Heart right ventricle (tissue), 16 donors: ENCODE data around the gene NPFFR1. TPM values are rescaled to one million over a fixed set of nuclear protein-coding genes. Genes with fewer than 3 reads are reported as not detected.

Experiments
- ATAC-seq, 8 donors: fragments of 200-7000 bp; cut with Tn5 transposase; one replicate each; pipeline ENCODE4 v1.9.1; 2020; ENCODE audit warnings: mild to moderate bottlenecking in 8 of 8, moderate library complexity in 8 of 8, moderate number of reproducible peaks in 1 of 8
- DNase-seq, 2 donors: peaks; one replicate each; pipeline ENCODE4 v3.0.0-alpha.2; 2020
- H3K27ac ChIP-seq, 10 donors: fragments of 200-600 bp; sonication (generic) in 2 of 10; one replicate each; pipeline versions ENCODE4 v1.5.0 to v1.8.0; 2020 to 2022; ENCODE audit warnings: mild to moderate bottlenecking in 3 of 10
- H3K27me3 ChIP-seq, 7 donors: fragments of 200-600 bp; one replicate each; pipeline ENCODE4 v1.8.0; 2021 to 2022; ENCODE audit warnings: mild to moderate bottlenecking in 2 of 7
- H3K36me3 ChIP-seq, 9 donors: fragments of 200-600 bp; sonication (generic) in 1 of 9; one replicate each; pipeline versions ENCODE4 v1.5.0 to v1.8.0; 2020 to 2022; ENCODE audit warnings: mild to moderate bottlenecking in 2 of 9
- H3K4me1 ChIP-seq, 9 donors: fragments of 200-600 bp; sonication (generic) in 1 of 9; one replicate each; pipeline versions ENCODE4 v1.5.0 to v1.8.0; 2020 to 2022; ENCODE audit warnings: mild to moderate bottlenecking in 4 of 9
- H3K4me3 ChIP-seq, 10 donors: fragments of 200-600 bp; sonication (generic) in 2 of 10; one replicate each; pipeline versions ENCODE4 v1.5.0 to v1.8.0; 2020 to 2022; ENCODE audit warnings: mild to moderate bottlenecking in 7 of 10, moderate library complexity in 2 of 10
- H3K9me3 ChIP-seq, 11 donors: fragments of 200-600 bp in 10 of 11; sonication (generic) in 2 of 11; one replicate each; pipeline versions ENCODE4 v1.5.0 to v1.8.0; 2013 to 2022; ENCODE audit warnings: mild to moderate bottlenecking in 2 of 11, control low read depth in 1 of 11, moderate library complexity in 1 of 11
- WGBS, 2 donors: extraction: QIAGEN DNeasy Blood & Tissue Kit; methylation state at CpG; one replicate each; pipeline ENCODE4 v1.1.7; 2013; ENCODE audit warnings: inconsistent platforms in 1 of 2; 5-methylcytosine and 5-hydroxymethylcytosine counted together
- intact Hi-C, 10 donors: fragments of 100-400 bp; cut with DNase I; formaldehyde crosslinking; loops; one replicate each; pipeline versions ENCODE4 v1.11.1 to v1.14.2; 2022
- polyA plus RNA-seq, 2 donors: library from polyadenylated mRNA; stranded (reverse); fragments of 200-250 nt; gene quantifications; one replicate each; pipeline ENCODE4 v1.2.3, GENCODE V29; 2013
- total RNA-seq, 10 donors: library from RNA; stranded (reverse); fragmentation: NEBNext Ultra II Directional in 3 of 10; extraction: Animal tissue kit (Norgen Biotek cat#: 25700) in 3 of 10; gene quantifications; one replicate each; pipeline versions ENCODE4 v1.2.1 to v1.2.4, GENCODE V29; 2021 to 2023
- TF ChIP-seq, protein P1 (sequence below), 9 donors: fragments of 200-600 bp; sonication (generic) in 2 of 9; IDR thresholded peaks; one replicate each; pipeline versions ENCODE4 v1.5.0 to v1.8.0; 2021 to 2022; ENCODE audit warnings: antibody characterized with exemption in 9 of 9, mild to moderate bottlenecking in 5 of 9, moderate library complexity in 1 of 9
- donor health status: Arrhythmogenic right ventricular cardiomyopathy.
- donor health status: ischemic (EF 13 %, LVEDD 7.1; RV severe dilation, severe dysfunction).
- donor health status: healthy with polysubstance abuse.
- donor health status: DM: no; HTN: yes; CAD: no.
- donor health status: DM: no; HTN: no; CAD: no.
- donor health status: ischemic (EF 25% LVEDD 6.9; RV normal size, moderate dysfunction).
- donor health status: ischemic (EF 25% LVEDD 5.7; RV mildly dilated, moderate dysfunction).
- donor health status: healthy.
- donor health status: DM: yes; HTN: yes; CAD: no.
- donor health status: Ischemic cardiomyopathy.
- donor health status: ischemic (EF 35%, LVEDD 5.7; RV mildly dilated, moderate dysfunction).
- donor health status: nonischemic (EF 11% LVEDD 7.7; RV severe dilation, severe dysfunction).
- donor health status: DM: yes; HTN: yes; CAD: no.
- donor health status: PGD.
- donor health status: ischemic (EF 29% LVEDD 5.4; RV normal size, mild dysfunction).
- donor health status: nonischemic (EF 23%, LVEDD 6.1; RV moderate dilation, normal function).

Gene NPFFR1
- total and polyA plus RNA-seq, 12 donors = 0.07 TPM; not detected in 11

DNA sequence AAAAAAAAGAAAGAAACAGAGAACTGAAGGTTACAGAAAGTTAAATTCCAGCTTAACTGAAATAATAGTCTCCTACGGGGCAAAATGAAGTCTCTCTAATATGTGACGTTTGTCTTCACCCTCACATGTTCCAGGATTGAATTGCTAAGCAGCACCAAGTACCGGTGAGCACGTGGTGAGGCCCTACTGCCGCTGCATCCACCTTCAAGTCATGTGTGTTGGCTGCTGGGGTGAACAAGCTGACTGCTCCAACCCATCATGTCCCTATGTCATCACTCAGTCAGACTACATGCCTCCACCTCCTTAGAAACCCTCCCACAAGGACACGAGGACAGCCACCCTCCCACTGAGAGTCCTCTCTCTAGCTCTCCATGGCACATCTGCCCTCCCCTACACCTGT lies 35.4 kb upstream of the NPFFR1 start:
- no peak overlapping the region for H3K4me3 ChIP-seq
- no peaks in the 10 kb centered on the region for H3K36me3 ChIP-seq
- 51 to 67% methylated on average over 6 of the region's 6 CpGs for WGBS, 2 donors
- H3K9me3 ChIP-seq = no peaks in the 10 kb centered on the region
- ATAC-seq = peak in 2 of 8 donors; percentile 12 to 45
- peaks cover 0 to 30% (median 0%) of the 10 kb centered on the region in 7 donors for H3K27me3 ChIP-seq
- peaks cover 0 to 39% (median 11%) of the 10 kb centered on the region in 9 donors for H3K4me1 ChIP-seq
- intact Hi-C loops = no loop called here
- no peak overlapping the region for H3K27ac ChIP-seq
- DNase-seq = no peak
- TF ChIP-seq, protein P1, sequence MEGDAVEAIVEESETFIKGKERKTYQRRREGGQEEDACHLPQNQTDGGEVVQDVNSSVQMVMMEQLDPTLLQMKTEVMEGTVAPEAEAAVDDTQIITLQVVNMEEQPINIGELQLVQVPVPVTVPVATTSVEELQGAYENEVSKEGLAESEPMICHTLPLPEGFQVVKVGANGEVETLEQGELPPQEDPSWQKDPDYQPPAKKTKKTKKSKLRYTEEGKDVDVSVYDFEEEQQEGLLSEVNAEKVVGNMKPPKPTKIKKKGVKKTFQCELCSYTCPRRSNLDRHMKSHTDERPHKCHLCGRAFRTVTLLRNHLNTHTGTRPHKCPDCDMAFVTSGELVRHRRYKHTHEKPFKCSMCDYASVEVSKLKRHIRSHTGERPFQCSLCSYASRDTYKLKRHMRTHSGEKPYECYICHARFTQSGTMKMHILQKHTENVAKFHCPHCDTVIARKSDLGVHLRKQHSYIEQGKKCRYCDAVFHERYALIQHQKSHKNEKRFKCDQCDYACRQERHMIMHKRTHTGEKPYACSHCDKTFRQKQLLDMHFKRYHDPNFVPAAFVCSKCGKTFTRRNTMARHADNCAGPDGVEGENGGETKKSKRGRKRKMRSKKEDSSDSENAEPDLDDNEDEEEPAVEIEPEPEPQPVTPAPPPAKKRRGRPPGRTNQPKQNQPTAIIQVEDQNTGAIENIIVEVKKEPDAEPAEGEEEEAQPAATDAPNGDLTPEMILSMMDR (IDR thresholded peaks at IDR 0.05) = no peak

DNA sequence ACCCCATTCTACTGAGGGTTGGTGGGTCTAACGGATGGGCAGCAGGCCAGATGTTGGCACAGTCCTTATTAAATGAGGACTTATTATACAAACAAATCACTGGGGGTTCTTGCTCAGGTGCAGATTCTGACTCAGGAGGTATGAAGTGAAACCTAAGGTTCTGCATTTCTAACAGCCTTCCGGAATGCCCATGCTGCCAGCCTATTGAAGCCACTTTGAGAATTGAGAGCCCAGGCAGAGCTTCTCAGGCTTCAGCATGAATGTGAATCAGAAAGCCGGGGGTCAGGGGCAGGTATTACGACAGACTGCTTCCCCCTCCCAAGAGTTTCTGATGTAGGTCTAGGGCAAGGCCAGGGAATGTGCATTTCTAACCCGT lies 34.1 kb upstream of the NPFFR1 start:
- no peaks in the 10 kb centered on the region for H3K9me3 ChIP-seq
- no peak for DNase-seq
- ATAC-seq = no peak
- no peak overlapping the region for H3K27ac ChIP-seq
- TF ChIP-seq, protein P1 (IDR thresholded peaks at IDR 0.05) = no peak
- H3K4me3 ChIP-seq = no peak overlapping the region
- WGBS, 2 donors = 96 to 99% methylated on average over 5 of the region's 5 CpGs
- H3K4me1 ChIP-seq = peaks cover 0 to 33% (median 6%) of the 10 kb centered on the region in 9 donors
- no peaks in the 10 kb centered on the region for H3K36me3 ChIP-seq
- H3K27me3 ChIP-seq = peaks cover 0 to 19% (median 0%) of the 10 kb centered on the region in 7 donors
- intact Hi-C loops = no loop called here

DNA sequence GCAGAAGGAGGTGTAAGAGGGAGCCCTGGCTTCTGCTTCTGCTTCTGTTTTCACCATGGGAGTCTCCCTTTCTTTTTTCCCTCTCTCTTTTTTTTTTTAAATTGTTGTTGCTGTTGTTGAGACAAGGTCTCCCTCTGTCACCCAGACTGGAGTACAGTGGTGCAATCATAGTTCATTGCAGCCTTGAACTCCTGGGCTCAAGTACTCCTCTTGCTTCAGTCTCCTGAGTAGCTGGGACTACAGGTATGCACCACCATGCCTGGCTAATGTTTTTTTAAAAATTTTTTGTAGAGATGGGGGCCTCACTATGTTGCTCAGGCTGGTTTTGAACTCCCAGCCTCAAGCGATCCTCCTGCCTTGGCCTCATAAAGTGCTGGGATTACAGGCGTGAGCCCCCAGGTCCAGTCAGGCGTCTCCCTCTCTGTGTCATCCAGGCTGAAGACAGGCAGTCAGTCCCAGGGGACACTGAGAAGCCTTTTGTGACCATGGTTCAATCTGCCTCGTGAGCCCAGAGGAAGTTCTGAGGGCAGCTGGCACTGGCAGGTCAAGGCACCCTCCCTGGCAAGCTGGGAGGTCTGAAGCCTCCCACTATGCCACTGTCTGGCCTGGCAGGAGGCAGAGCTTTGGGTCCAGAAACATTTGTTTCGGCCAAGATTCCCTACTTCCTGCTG lies 33.6 kb upstream of the NPFFR1 start:
- intact Hi-C loops = no loop called here
- Histone ChIP-seq H3K36me3 (no peaks in the 10 kb centered on the region), H3K27me3 (peaks cover 0 to 14% (median 0%) of the 10 kb centered on the region in 7 donors), H3K9me3 (no peaks in the 10 kb centered on the region), H3K4me3 (no peak overlapping the region), H3K4me1 (peaks cover 0 to 33% (median 6%) of the 10 kb centered on the region in 9 donors), H3K27ac (no peak overlapping the region)
- ATAC-seq (no peak), DNase-seq (no peak)
- 91 to 94% methylated on average over 5 of the region's 5 CpGs for whole genome bisulfite sequencing, 2 donors
- TF ChIP-seq, protein P1 (IDR thresholded peaks at IDR 0.05) = no peak

DNA sequence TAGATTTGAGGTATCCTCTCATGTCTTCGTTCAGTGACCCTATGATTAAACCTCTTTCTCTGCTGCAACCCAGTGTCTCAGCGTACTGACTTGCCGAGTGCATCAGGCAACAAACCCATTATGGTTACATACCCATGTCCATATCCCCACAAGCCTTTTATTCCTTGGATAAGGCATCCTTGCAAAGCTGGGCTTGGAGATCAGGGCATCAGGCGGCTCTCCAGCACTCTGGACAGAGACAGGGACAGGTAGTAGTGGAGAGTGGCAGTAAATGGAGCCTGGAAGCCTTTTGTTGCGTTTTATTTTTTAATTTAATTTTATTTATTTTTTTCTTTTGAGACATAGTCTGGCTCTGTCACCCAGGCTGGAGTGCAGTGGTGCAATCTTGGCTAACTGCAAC lies 32.0 kb upstream of the NPFFR1 start:
- intact Hi-C loops = no loop called here
- peaks cover 0 to 9% (median 0%) of the 10 kb centered on the region in 7 donors for H3K27me3 ChIP-seq
- TF ChIP-seq, protein P1 (IDR thresholded peaks at IDR 0.05) = no peak
- DNase-seq (no peak), ATAC-seq (no peak)
- no peaks in the 10 kb centered on the region for H3K9me3 ChIP-seq
- no peak overlapping the region for H3K4me3 ChIP-seq
- WGBS, 2 donors = 96 to 97% methylated on average over 5 of the region's 5 CpGs
- no peak overlapping the region for H3K27ac ChIP-seq
- H3K36me3 ChIP-seq = no peaks in the 10 kb centered on the region
- H3K4me1 ChIP-seq = peaks cover 0 to 21% (median 0%) of the 10 kb centered on the region in 9 donors
